Measurements from ENCODE around the gene EXOC2.

- TF ChIP-seq TAF1 (IDR thresholded peaks at IDR 0.05; ENCODE audit: borderline replicate concordance, insufficient read depth, low read length) (no peak), REST (IDR thresholded peaks at IDR 0.05; ENCODE audit: insufficient read depth in 1 of 2, low read depth in 2 of 2, low read length in 2 of 2) (no peak)
Observed at GRCh38 chr6:439641-440167, 253.2 kb downstream of the EXOC2 start.
